ENCODE data around the gene NRXN3.

GRCh38 chr14:78519863-78520262, 349.7 kb downstream of the NRXN3 start:
- TF ChIP-seq POLR2A (IDR thresholded peaks at IDR 0.05; ENCODE audit: borderline replicate concordance, extremely low read depth, insufficient read depth, insufficient read length) (no peak), JUND (IDR thresholded peaks at IDR 0.05) (no peak)

Measured in HCT116 (cell line).